A549 (cell line): ENCODE measurements around the gene PREX1. TPM values are rescaled to one million over a fixed set of nuclear protein-coding genes. Genes with fewer than 3 reads are reported as not detected.

Experiments used
- ATAC-seq, 2 experiments: fragments of 200-7000 bp in 1 of 2; fragments of >200 bp in 1 of 2; cut with Nextera tagmentation in 1 of 2; cut with Tn5 transposase in 1 of 2; 3 replicates each; pipeline versions ENCODE4 v1.8.0 to v1.9.1; 2018 to 2020; ENCODE audit warnings: mild to moderate bottlenecking in 1 of 2, moderate library complexity in 1 of 2
- CTCF ChIA-PET: fragments of 300-600 bp; sonication (Branson Sonifier 250); formaldehyde crosslinking; extraction: SDS; loops from one replicate; lab custom pipeline; 2021; ENCODE audit warnings: antibody characterized with exemption, inconsistent platforms; lab: Yijun Ruan, JAX
- POLR2A ChIA-PET: fragments of 350-600 bp; formaldehyde crosslinking; extraction: SDS; loops from one replicate; lab custom pipeline; 2021; ENCODE audit warnings: antibody characterized with exemption, inconsistent platforms; lab: Yijun Ruan, JAX
- DNase-seq, 2 experiments: peaks; one replicate each; pipeline versions ENCODE4 v3.0.0 to v3.0.0-alpha.2; 2011 to 2016; ENCODE audit warnings: low read depth in 1 of 2, low spot score in 1 of 2
- FAIRE-seq: peaks from 2 replicates; lab custom pipeline; 2011; peaks lifted over from hg19 to GRCh38; lab: Jason Lieb, UNC
- H3K27ac ChIP-seq, 2 experiments: fragments of >200 bp; sonication (Bioruptor Twin); formaldehyde crosslinking; 3 replicates each; pipeline ENCODE4 v1.5.1; 2016 to 2017
- H3K4me1 ChIP-seq: fragments of >200 bp; sonication (Bioruptor Twin); formaldehyde crosslinking; 3 replicates; pipeline ENCODE4 v1.6.1; 2016
- H3K4me2 ChIP-seq: fragments of >200 bp; sonication (Bioruptor Twin); formaldehyde crosslinking; 3 replicates; pipeline ENCODE4 v1.6.1; 2016
- H3K4me3 ChIP-seq: fragments of >200 bp; sonication (Bioruptor Twin); formaldehyde crosslinking; 3 replicates; pipeline ENCODE4 v1.5.1; 2016
- H3K9me3 ChIP-seq: fragments of >200 bp; sonication (Bioruptor Twin); formaldehyde crosslinking; 3 replicates; pipeline ENCODE4 v1.6.1; 2016
- E2F6 ChIP-seq: IDR thresholded peaks from 2 replicates; pipeline ENCODE4 v1.6.1; 2012; ENCODE audit warnings: low read depth, borderline replicate concordance
- FOSL2 ChIP-seq, 2 experiments: fragments of 450-650 bp in 1 of 2; fragments of >200 bp in 1 of 2; sonication (Bioruptor Twin) in 1 of 2; formaldehyde crosslinking; IDR thresholded peaks; 2 replicates each; pipeline versions ENCODE4 v1.5.0 to v1.6.1; 2016 to 2020; ENCODE audit warnings: mild to moderate bottlenecking in 1 of 2, moderate library complexity in 1 of 2
- HEYL ChIP-seq: fragments of 250-450 bp; sonication (Bioruptor Pico); IDR thresholded peaks from 2 replicates; pipeline ENCODE4 v1.8.0; 2021; ENCODE audit warnings: mild to moderate bottlenecking, moderate library complexity
- HMGXB4 ChIP-seq: fragments of 250-450 bp; sonication (Bioruptor Pico); IDR thresholded peaks from 2 replicates; pipeline ENCODE4 v1.5.0; 2021; ENCODE audit warnings: mild to moderate bottlenecking, moderate library complexity, borderline replicate concordance
- JUN ChIP-seq, 2 experiments: fragments of >200 bp; sonication (Bioruptor Twin); formaldehyde crosslinking; IDR thresholded peaks; 2 replicates in 1 of 2; 3 replicates in 1 of 2; pipeline ENCODE4 v1.6.1; 2016 to 2017
- KDM1A ChIP-seq: fragments of 200-600 bp; sonication (generic); IDR thresholded peaks from 2 replicates; pipeline ENCODE4 v1.6.1; 2016; ENCODE audit warnings: low read depth, mild to moderate bottlenecking
- MAFK ChIP-seq: fragments of 450-650 bp; IDR thresholded peaks from 2 replicates; pipeline ENCODE4 v1.6.1; 2014; ENCODE audit not compliant: partially characterized antibody
- MYC ChIP-seq: IDR thresholded peaks from 2 replicates; pipeline ENCODE4 v1.6.1; 2012; ENCODE audit warnings: mild to moderate bottlenecking, inconsistent platforms, low read length, improper control_type of control experiment, borderline replicate concordance
- NR3C1 ChIP-seq: fragments of >200 bp; sonication (Bioruptor Twin); formaldehyde crosslinking; IDR thresholded peaks from 3 replicates; pipeline ENCODE4 v1.6.1; 2017
- PHF8 ChIP-seq: fragments of 200-600 bp; sonication (generic); IDR thresholded peaks from 2 replicates; pipeline ENCODE4 v1.6.1; 2016; ENCODE audit warnings: low read depth, mild to moderate bottlenecking, antibody characterized with exemption, moderate library complexity, borderline replicate concordance
- RCOR1 ChIP-seq: fragments of 150-350 bp; IDR thresholded peaks from 2 replicates; pipeline ENCODE4 v1.6.1; 2014; ENCODE audit warnings: antibody characterized with exemption, low read length, low read depth
- REST ChIP-seq: fragments of 200-600 bp; sonication (generic); IDR thresholded peaks from 2 replicates; pipeline ENCODE4 v1.6.1; 2016; ENCODE audit warnings: antibody characterized with exemption, mild to moderate bottlenecking, moderate library complexity
- SREBF2 ChIP-seq: fragments of 450-650 bp; IDR thresholded peaks from 2 replicates; pipeline ENCODE4 v1.6.1; 2014; ENCODE audit warnings: mild to moderate bottlenecking, moderate library complexity
- TP53 ChIP-seq: fragments of 250-450 bp; sonication (Bioruptor Pico); IDR thresholded peaks from 2 replicates; pipeline ENCODE4 v1.5.0; 2021; ENCODE audit warnings: mild to moderate bottlenecking, moderate library complexity
- ZFP36 ChIP-seq: fragments of 450-650 bp; IDR thresholded peaks from 2 replicates; pipeline ENCODE4 v1.6.1; 2014; ENCODE audit warnings: borderline replicate concordance; ENCODE audit not compliant: partially characterized antibody
- WGBS: methylation state at CpG from one replicate; pipeline ENCODE4 v1.1.6; 2017; ENCODE audit errors: missing lambda C conversion rate; 5-methylcytosine and 5-hydroxymethylcytosine counted together
- polyA plus RNA-seq, 4 experiments: library from polyadenylated mRNA; depleted of rRNA in 3 of 4; stranded (reverse); fragments of >200 nt; fragmentation: RNase III in 1 of 4; extraction: RNeasy Plus Mini Kit Qiagen cat#74134 plus additional on column Dnase treatment in 1 of 4; gene quantifications; 2 replicates in 3 of 4; 3 replicates in 1 of 4; pipeline ENCODE4 v1.2.3, GENCODE V29; 2011 to 2017

PREX1 gene
- polyA plus RNA-seq, 2 of the 4 experiments (the other 2 are of a cell fraction): 3.6 to 4.2 TPM

- no peaks in the 10 kb centered on the region for H3K9me3 ChIP-seq
- ChIA-PET CTCF (interaction anchor here (0.9 to 1.9 kb wide), 3 partner anchors 16 to 87 kb away, joined by 3 to 8 read pairs (median 3); no protein-coding TSS in a partner anchor), POLR2A (no interaction called here)
- 89% methylated on average over 5 of the region's 5 CpGs for WGBS
- ATAC-seq (no peak), DNase-seq (no peak), FAIRE-seq (no peak)
- no peak overlapping the region for H3K4me3 ChIP-seq
- no peak overlapping the region for H3K27ac ChIP-seq
- TF ChIP-seq ZFP36: no peak
- TF ChIP-seq MAFK: no peak
- no peak for TF ChIP-seq FOSL2 (IDR thresholded peaks at IDR 0.05)
- no peak for TF ChIP-seq FOSL2 (CRISPR knock-in tag; IDR thresholded peaks at IDR 0.05)
- no peak overlapping the region for H3K4me2 ChIP-seq
- H3K4me1 ChIP-seq: no peaks in the 10 kb centered on the region
Observed at GRCh38 chr20:48743807-48744206, 84.0 kb downstream of the PREX1 start.

GRCh38 chr20:48742912-48743680 is 84.7 kb downstream of the PREX1 start:
- ATAC-seq (no peak), DNase-seq (no peak), FAIRE-seq (no peak)
- no peaks in the 10 kb centered on the region for H3K9me3 ChIP-seq
- H3K4me2 ChIP-seq: no peak overlapping the region
- WGBS: 88% methylated on average over 12 of the region's 16 CpGs
- TF ChIP-seq KDM1A: no peak
- no peak for TF ChIP-seq HMGXB4
- no peak for TF ChIP-seq MAFK
- TF ChIP-seq REST: no peak
- no peak for TF ChIP-seq NR3C1
- TF ChIP-seq E2F6: no peak
- TF ChIP-seq TP53 (CRISPR knock-in tag): no peak
- no peak for TF ChIP-seq MYC
- no peak for TF ChIP-seq JUN (IDR thresholded peaks at IDR 0.05)
- no peak for TF ChIP-seq HEYL (CRISPR knock-in tag)
- TF ChIP-seq RCOR1: no peak
- H3K27ac ChIP-seq: no peak overlapping the region
- H3K4me3 ChIP-seq: no peak overlapping the region
- ChIA-PET POLR2A (no interaction called here), CTCF (interaction anchor here (1.9 to 3.2 kb wide), 2 partner anchors 86 to 162 kb away, joined by 8 to 12 read pairs; no protein-coding TSS in a partner anchor)
- no peaks in the 10 kb centered on the region for H3K4me1 ChIP-seq

GRCh38 chr20:48742233-48742632 is 85.6 kb downstream of the PREX1 start:
- CTCF ChIA-PET: interaction anchor here (3.2 kb wide), 1 partner anchor 163 kb away, joined by 12 read pairs; no protein-coding TSS in a partner anchor
- TF ChIP-seq SREBF2 (no peak), PHF8 (no peak)
- TF ChIP-seq, all 56 proteins: peak for 0
- 66% methylated on average over 6 of the region's 6 CpGs for WGBS
- no peak for FAIRE-seq
- H3K9me3 ChIP-seq: no peaks in the 10 kb centered on the region
- H3K27ac ChIP-seq: no peak overlapping the region
- H3K4me2 ChIP-seq: no peak overlapping the region
- H3K4me3 ChIP-seq: no peak overlapping the region
- POLR2A ChIA-PET: no interaction called here
- no peak for DNase-seq
- no peak for ATAC-seq
- H3K4me1 ChIP-seq: no peaks in the 10 kb centered on the region
